GM18519 (cell line): ENCODE measurements around the gene YAP1.
"Not testable (repeated sequence)": the region's sequence is repeated elsewhere in the genome, so short reads cannot be mapped to it uniquely, and the experiment has no call there.

Experiments
- ATAC-seq: cut with Tn5 transposase; IDR thresholded peaks from one replicate; pipeline ENCODE4 v1.9.1; 2021; ENCODE audit warnings: mild to moderate bottlenecking, moderate library complexity; ENCODE audit not compliant: unreplicated experiment, low FRiP score

Gene YAP1

DNA sequence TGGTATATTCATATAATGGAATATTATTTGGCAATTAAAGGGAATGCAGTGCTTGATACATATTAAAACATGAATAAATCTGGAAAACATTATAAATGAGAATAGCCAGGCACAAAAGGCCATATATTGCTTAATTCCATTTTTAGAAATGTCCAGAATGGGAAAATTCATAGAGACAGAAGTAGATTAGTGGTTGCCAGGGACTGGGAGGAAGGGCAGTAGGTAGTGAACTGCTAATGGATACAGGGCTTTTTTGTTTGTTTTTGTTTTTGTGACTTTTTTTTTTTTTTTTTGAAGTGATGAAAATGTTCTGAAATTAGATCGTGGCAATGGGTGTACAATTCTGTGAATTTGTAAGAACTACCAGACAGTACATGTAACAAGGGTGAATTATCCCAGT, 86.1 kb downstream of the YAP1 start:
- ATAC-seq: no peak

DNA sequence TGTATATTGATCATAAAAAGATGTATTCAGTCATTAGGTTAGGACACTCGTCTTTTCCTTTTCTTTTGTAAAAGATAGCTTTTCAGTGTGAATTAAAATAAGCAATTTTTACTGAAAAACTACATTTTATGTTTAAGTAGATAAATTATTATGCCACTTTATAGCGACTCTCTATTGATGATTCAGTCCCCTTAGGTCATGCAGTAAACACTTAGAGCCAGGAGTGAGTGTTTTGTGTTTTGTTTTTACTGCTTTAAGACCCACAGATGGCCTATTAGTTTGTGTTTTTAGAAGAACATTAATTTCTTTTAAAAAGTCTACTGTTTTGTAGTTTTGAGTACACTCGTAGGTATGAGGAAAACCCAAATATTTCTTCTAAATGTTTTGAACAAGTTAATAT, 86.6 kb downstream of the YAP1 start:
- no peak for ATAC-seq

DNA sequence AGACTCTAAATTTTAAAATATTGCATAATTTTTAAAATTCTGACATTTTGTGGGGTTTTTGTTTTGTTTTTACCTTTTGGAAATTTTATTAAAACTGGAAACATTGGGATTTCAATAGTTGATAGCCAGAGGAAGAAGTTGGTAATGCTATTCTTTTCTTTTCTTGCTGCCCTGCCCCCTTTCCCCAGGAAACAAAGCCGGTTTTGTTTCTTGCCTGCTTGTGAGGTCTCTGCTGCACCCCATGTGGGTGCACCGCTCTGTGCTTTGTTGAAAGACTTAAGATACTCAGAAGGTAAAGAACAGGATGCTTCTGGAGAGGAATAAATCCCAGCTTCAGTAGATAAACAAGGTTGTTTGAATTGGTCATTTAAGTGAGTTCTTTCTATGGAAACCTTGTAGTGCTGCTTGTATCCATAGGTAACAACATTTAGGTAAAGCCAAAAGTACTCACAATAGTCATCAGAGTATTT, 87.5 kb downstream of the YAP1 start:
- ATAC-seq: no peak

DNA sequence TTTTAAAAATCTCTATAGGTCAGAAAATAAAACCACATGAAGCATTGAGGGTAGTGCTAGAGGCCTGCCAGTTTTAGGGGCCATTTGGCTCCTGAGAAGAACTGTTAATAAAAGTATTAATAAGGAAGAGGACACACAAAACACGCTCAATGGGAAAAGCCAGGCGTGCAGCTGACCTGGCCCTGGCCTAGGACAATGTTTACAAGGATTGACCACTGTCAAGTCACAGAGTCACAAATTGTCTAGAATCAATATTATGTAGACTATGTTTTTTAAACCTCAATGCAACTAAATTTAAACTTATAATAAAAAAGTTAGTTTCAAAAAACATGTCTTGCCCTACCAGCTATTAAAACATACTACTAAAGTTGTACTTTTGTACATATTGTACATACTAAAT, 89.4 kb downstream of the YAP1 start:
- ATAC-seq: no peak

DNA sequence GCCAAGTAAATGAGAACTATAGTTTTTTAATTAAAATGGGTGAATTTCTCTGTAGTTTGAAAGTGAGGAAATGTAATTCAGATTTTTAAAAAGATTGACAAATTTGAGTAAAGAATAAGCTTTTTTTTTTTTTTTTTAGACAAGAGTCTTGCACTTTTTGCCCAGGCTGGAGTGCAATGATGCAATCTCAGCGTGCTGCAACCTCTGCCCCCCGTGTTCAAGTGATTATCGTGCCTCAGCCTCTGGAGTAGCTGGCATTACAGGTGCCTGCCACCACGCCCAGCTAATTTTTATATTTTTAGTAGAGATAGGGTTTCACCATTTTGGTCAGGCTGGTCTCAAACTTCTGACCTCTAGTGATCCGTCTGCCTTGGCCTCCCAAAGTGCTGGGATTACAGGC, 90.1 kb downstream of the YAP1 start:
- ATAC-seq: not testable (repeated sequence)

DNA sequence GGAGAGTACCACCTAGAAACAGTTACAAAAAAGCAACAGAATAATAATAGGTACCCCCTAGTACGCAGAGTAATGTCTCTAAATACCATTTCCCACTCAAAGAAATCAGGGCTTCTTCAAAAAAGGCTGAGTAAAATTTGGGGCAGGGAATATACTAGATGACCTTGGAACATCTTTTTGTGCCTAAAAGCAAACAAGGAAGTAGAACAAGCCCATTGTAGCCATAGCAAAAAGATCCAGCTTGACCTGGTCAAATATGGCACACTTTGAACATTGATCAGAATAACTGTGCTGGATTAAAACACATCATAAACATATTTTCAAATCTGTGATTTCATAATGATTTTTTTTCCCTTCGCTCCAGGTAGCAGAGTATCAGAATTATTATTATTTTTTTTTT, 91.5 kb downstream of the YAP1 start:
- ATAC-seq: no peak

DNA sequence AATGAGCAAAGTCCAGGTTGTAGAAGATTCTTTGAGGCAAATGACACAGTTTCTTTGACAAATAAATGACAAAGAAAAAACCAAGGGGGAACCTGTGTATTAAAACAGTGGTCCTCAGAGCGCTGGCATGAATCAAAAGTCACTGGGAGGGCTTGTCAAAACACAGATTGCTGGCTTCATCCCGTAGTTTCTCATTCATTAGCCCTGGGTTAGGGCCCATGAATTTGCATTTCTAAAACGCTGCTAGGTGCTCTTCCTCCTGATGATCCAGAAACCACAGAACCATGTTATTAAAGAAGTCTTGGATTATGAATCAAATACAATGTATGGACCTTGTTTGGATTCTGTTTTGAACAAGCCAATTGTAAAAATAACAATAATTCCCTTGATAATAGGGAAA, 92.7 kb downstream of the YAP1 start:
- no peak for ATAC-seq

DNA sequence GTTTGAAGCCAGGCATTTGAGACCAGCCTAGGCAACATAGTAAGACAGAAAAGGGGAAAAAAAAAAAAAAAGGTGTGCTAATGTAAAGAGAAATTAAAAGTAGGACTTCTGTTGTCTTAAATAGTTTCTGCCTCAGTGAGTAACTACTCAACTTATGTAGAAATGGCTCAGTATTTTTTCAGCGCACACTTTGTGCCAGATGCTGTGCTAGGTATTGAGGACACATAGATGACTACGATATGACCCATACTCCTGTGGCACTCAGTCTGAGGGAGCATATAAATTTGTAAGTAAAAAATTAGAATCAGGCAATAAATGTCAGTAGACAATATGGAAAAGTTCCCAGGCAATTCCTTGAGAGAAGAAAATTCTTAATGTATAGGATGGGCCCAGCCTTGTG, 93.9 kb downstream of the YAP1 start:
- no peak for ATAC-seq

DNA sequence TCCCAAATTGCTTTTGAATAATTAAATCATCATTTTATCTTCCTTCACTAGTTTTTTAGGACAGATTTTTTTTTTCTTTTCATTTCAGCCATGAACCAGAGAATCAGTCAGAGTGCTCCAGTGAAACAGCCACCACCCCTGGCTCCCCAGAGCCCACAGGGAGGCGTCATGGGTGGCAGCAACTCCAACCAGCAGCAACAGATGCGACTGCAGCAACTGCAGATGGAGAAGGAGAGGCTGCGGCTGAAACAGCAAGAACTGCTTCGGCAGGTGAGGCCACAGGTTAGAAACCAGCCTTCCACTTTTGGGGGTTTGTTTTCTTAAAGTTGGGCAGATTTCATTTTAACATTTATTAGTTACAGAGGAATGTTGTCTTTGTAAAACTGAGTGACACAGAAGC, 95.6 kb downstream of the YAP1 start:
- no peak for ATAC-seq

DNA sequence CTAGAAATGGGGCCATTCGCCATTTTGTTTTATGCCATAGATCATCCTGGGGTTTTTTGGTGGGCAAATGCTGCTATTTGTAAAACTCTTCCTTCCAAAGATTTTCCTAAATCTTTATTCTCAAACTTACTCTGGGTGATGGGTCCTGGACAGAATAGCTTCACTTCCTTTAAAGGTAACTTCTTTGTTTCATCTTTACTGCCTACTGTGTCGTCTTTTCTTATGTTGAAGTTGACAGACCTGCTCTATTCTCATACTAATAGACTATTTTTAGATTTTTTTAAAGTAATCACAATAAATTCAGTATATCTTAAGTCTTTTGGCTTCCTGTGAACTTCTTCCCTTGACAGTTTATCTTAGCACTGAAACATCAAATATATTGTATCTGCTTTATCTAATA, 98.6 kb downstream of the YAP1 start:
- no peak for ATAC-seq

DNA sequence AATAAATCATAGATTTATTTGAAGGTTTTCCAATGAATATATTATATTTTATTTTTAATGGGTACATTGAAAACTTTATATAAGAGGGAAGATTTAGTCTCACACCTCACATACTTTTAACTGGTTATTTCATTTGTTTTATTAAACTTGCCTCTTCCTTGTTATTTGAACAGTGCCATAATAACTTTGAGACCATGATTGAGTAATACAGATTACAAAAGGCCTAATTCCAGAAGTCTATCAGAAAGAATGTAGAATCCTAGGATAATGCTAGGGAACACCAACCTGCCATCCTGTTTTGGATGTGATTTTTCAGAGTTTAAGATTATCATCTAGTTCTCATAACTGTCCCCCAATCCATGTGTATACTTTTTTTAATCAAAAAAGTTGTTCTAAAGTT, 104.4 kb downstream of the YAP1 start:
- ATAC-seq: no peak

DNA sequence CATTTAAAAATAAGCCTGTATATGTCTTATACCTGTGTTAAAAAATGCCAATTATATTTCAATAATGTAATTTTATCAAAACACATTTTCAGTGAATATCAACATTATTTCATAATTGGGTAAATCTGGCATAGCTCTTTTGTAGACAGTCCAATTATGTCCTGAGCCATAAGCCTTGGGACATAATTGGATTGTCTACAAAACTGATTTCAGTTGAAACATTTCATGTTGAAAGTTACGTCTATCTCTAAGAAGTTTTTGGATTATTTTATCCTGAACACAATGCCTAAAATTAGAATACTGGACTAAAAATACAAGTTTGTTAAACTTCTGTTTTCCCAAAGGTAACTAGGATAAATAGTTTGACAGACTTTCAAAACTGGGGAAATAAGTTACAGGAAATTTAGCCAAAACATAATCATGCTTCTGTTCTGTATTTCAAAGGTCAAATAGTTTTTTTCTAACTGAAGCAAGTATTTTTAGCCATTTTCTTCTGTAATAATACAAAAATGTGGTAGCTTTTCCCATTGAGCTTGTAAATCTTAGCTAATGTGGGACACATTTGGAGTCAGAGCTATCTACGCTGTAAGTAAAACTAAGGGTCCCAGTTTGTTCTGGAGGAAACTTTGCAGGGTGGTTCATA, 106.3 kb downstream of the YAP1 start:
- ATAC-seq: no peak

DNA sequence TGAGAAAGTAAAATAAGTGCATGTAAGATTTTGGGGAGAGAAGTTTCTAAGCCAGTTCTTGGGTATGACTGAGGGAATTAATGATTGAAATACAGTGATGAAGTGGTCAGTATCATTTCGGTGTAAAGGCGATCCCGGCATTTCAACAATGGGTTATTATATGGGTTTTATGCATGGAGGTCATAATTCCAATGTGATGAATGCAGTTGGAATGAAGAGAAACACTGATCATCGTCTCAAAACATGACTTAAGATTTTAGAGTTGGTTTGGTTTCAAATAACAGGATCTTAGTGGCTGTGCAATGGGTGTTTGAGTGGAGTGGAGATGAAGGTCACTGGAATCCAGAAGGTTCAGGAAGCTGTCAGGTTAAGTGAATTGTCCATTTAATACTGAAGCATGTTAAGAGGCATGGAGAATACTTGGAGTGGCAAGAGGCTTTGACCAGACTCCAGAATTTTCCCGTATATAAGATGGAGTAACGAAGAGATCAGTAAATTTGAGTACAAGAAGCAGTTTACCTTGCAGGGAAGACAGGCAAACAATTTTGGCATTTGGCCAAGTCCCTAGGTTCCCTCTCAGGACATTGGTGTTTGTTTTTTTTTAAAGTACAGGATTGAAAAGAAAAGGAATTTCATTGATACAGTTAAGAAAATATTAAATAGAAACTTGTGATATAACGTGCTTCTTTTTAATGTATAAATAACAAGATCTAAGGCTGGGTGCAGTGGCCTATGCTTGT, 110.7 kb downstream of the YAP1 start:
- no peak for ATAC-seq

DNA sequence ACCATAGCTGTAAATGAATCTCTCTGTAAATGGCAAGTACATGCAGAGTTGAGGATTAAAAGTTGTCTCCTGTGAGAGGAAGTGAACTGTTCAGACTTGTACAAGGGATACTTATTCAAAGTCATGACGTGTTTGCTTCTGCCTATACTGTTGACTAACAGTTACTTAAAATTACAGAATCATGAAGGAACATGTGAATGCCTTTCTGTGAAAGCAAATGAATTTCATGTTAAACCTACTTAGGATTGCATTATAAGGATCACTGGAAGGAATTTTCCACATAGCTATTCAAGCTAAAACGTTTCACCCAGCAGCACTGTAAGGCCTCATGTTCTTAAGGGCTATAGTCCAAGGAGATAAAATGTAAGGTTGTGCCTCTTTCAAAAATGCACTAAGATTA, 113.6 kb downstream of the YAP1 start:
- no peak for ATAC-seq

DNA sequence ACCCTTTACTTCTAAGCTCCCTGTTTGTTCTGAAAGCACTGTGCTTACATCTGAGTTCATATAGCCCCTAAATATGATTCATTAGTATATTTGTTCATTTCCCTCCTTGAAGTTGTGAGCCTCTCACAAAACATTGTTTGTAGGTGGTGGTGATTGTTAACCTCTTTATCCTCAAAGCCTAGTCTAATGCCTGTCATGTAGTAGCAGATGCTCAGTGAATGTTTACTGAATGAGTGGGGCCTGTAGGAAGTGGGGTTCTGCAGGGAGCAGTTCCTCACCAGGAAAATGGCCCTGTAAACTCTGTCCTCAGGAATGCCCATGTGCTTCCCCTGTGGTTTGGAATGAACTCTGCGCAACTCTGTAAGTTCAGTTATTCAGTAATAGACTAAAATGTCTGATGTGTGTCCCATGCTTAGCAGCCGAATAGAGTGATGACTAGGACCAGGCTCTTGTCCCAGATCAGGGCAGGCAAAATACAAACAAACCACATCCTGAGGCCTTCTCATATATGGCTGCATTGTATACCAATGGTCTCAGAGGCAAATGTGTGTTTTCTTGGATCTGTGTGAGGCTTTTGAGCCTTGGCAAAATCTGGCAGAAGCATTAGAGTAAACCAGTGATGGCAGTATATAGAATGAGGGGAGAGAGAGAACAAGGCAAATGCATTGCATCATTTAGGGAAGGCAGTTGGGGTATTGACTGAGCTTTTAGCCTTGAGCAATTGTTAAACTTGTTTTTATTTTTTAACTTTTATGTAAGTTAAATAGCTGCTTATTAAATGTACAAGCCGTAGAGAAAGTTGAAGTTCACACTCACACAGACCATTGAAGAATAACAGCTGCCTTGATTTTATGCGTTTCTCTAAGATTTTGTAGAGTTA, 115.7 kb downstream of the YAP1 start:
- no peak for ATAC-seq

DNA sequence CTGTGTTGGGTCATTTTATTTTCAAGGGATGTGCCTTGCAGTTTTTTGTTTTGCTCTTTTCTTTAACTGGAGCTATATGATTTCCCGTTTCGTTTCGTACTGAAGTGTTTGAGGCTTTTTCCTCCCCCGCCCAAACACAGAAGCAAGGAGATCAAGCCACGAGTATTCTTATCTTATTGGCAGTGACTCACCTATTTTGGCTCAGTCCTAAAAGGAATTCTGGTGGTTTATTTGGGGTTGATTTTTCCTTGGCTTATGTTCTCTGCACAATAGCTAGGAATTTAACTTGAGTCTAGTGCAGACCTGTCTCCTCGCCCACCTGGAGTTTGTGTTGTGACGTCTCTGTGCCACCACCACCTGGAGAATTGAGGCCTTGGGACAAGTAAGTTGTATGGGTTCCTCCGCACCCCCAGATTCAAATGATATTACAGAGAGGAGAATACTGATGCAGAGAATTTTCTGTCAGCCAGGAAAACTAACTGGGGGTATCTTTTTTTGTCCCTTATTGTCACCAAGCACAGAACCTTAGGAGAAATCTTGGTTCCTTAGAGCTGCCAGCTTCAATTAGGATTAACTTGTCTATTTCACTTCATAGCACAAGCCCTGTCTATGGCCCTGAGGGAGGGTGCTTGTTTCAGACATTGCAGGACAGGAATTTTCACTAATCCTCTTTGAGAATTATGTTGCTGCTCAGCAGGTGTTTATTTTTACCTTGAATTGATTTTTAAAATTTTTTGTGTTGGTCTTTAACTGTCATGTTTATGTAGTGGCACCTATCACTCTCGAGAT, 116.6 kb downstream of the YAP1 start:
- no peak for ATAC-seq

DNA sequence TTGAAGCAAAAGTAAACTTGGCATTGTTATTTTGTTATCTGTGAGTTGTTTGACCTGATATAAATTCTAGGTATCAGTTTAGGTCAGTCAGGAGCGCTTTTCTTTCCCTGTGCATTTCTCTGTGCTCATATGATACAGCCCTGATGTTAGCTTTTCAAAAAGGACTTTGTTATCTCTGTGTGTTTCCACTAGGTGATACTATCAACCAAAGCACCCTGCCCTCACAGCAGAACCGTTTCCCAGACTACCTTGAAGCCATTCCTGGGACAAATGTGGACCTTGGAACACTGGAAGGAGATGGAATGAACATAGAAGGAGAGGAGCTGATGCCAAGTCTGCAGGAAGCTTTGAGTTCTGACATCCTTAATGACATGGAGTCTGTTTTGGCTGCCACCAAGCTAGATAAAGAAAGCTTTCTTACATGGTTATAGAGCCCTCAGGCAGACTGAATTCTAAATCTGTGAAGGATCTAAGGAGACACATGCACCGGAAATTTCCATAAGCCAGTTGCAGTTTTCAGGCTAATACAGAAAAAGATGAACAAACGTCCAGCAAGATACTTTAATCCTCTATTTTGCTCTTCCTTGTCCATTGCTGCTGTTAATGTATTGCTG, 119.4 kb downstream of the YAP1 start:
- ATAC-seq: no peak

DNA sequence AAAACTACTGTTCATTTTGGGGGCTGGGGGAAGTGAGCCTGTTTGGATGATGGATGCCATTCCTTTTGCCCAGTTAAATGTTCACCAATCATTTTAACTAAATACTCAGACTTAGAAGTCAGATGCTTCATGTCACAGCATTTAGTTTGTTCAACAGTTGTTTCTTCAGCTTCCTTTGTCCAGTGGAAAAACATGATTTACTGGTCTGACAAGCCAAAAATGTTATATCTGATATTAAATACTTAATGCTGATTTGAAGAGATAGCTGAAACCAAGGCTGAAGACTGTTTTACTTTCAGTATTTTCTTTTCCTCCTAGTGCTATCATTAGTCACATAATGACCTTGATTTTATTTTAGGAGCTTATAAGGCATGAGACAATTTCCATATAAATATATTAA, 119.9 kb downstream of the YAP1 start:
- no peak for ATAC-seq

DNA sequence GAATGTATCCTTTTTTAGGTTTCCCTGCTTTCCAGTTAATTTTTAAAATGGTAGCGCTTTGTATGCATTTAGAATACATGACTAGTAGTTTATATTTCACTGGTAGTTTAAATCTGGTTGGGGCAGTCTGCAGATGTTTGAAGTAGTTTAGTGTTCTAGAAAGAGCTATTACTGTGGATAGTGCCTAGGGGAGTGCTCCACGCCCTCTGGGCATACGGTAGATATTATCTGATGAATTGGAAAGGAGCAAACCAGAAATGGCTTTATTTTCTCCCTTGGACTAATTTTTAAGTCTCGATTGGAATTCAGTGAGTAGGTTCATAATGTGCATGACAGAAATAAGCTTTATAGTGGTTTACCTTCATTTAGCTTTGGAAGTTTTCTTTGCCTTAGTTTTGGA, 120.7 kb downstream of the YAP1 start:
- no peak for ATAC-seq

DNA sequence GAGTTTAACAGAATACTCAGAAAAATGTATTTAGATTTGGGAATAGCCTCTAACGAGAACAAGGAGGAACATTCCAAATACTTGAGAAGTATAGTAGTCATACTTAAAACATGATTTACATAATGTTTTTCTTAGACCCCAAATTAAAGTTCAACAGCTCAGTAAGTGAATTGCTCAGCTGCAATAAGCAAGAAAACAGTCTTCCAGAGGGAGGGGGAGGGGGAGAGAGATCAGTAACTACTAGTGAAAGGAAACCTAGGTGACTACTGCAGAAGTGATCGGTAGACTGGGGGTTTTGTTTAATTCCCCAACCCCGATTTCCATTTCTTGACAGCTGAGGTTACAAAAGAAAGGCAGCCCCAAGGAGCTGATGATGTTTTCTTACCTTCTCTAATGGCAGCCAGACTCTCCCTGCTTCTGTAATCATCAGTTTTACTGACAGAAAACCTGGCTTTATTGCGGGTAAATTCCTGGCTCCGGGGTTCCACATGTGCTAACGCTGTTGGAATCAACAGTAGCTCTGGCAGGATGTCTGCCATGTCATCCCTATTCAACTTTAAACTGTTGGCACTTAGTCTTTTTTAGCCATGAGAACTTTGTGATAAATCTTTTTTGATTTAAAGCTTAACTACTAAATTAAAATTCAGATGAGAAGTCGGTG, 124.7 kb downstream of the YAP1 start:
- ATAC-seq: no peak
